OCI-LY7 (cell line): ENCODE data around the gene ITGAD.

Source experiments
- EZH2phosphoT487 ChIP-seq: fragments of 200-600 bp; sonication (generic); IDR thresholded peaks from 2 replicates; pipeline ENCODE4 v1.6.1; 2018; ENCODE audit warnings: low read depth, borderline replicate concordance, mild to moderate bottlenecking, mixed run types, antibody characterized with exemption, low read length, moderate library complexity, mixed read lengths
- TF ChIP-seq, protein P1 (sequence below): fragments of 200-600 bp; sonication (generic); conservative IDR thresholded peaks from 2 replicates; pipeline ENCODE4 v1.5.1; 2014; ENCODE audit warnings: mild to moderate bottlenecking, antibody characterized with exemption, low read length, moderate library complexity, mixed read lengths

GRCh38 chr16:31410082-31410481 is 16.9 kb downstream of the ITGAD start:
- TF ChIP-seq, protein P1, sequence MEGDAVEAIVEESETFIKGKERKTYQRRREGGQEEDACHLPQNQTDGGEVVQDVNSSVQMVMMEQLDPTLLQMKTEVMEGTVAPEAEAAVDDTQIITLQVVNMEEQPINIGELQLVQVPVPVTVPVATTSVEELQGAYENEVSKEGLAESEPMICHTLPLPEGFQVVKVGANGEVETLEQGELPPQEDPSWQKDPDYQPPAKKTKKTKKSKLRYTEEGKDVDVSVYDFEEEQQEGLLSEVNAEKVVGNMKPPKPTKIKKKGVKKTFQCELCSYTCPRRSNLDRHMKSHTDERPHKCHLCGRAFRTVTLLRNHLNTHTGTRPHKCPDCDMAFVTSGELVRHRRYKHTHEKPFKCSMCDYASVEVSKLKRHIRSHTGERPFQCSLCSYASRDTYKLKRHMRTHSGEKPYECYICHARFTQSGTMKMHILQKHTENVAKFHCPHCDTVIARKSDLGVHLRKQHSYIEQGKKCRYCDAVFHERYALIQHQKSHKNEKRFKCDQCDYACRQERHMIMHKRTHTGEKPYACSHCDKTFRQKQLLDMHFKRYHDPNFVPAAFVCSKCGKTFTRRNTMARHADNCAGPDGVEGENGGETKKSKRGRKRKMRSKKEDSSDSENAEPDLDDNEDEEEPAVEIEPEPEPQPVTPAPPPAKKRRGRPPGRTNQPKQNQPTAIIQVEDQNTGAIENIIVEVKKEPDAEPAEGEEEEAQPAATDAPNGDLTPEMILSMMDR: no peak
- no peak for TF ChIP-seq EZH2phosphoT487
